HG02759 (cell line): ENCODE data around the gene SCG3.
"Not testable (repeated sequence)": the region's sequence is repeated elsewhere in the genome, so short reads cannot be mapped to it uniquely, and the experiment has no call there.

Source experiments
- ATAC-seq: cut with Tn5 transposase; IDR thresholded peaks from one replicate; pipeline ENCODE4 v1.9.1; 2021; ENCODE audit warnings: mild to moderate bottlenecking, moderate library complexity; ENCODE audit not compliant: unreplicated experiment

The SCG3 gene

DNA sequence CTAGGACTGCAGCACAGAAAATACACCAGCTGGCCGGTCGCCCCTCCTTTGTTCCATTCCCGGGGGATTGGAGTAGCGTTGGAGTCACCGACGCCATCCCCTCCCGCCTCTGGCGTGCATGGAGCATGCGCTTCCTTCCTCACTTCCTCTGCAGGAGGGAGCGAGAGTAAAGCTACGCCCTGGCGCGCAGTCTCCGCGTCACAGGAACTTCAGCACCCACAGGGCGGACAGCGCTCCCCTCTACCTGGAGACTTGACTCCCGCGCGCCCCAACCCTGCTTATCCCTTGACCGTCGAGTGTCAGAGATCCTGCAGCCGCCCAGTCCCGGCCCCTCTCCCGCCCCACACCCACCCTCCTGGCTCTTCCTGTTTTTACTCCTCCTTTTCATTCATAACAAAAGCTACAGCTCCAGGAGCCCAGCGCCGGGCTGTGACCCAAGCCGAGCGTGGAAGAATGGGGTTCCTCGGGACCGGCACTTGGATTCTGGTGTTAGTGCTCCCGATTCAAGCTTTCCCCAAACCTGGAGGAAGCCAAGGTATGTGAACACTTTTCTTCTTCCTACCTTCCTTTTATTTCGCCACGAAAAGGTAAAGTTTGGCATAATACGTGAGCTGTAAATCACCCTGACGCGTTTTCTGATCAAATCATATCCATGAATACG lies at the start of gene SCG3:
TSS of gene SCG3 (plus strand) at position 201 of the 661 bp plus-strand sequence. CDS start at position 454, 253 bp downstream.
- ATAC-seq, result no peak

DNA sequence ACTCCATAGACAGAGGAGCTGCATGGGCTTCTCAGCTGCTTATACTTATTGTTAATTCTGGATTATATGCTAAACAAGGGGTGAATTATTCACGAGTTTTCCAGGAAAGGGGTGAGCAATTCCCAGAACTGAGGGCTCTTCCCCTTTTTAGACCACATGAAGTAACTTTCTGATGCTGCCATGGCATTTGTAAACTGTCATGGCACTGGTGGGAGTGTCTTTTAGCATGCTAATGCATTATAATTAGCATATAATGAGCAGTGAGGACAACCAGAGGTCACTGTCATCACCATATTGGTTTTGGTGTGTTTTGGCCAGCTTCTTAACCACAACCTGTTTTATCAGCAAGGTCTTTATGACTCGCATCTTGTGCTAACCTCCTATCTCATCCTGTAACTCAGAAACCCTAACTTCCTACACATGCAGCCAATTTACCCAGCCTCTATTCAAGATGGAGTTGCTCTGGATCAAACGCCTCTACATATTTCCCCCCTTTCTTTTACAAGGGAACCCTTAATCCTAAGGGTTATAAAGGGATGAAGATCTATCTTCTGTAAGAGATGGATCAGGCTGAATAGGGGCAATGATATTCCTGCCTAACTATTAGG lies 46.6 kb upstream of the SCG3 start:
- ATAC-seq, result no peak

DNA sequence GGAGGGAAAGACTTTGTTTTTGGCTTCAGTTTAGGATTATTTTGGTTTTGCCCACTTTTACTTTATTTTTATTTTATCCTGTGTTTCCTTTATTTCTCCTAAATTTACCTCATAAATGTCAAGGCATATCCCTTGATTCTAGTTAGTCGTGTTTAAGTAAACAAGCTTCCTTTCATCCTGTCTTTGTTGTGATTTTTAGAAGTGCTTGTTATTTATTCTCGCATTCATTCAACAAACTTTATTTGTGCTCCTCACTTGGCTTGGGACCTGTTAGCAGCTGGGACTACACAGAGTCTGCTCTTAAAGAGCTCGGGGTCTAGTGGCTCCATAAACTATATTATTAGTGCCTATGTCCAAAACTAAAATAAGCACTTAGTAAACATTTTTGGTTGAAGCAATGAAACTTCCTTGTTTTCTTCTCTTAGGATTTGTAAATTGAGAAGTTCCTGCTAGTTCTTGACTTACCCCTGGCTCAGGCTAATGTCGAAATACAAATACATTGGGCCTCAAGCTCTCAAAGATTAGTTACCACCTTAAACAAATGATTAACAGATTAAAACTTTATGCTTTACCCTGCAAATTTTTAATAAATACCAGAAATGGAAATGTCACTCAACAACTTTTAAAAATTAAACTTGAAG lies 39.7 kb upstream of the SCG3 start:
- no peak for ATAC-seq

DNA sequence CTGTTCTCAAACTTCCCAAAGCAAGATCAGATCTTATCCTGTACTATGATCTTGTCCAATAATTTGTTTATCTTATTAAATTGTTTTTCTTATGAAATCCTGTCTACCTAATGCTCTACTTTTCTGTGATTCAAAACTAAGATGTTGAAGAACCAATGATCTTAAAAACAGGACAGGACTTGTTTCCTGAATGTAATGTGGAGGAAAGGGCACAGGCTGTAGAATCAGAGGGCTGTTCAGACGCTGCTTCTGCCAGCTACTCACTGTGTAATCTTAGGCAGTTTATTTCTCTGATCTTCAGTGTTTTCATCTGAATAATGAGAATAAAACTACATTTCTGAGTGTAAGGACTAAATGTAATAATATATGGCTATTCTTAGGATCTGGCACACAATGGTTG lies 38.6 kb upstream of the SCG3 start:
- no peak for ATAC-seq

DNA sequence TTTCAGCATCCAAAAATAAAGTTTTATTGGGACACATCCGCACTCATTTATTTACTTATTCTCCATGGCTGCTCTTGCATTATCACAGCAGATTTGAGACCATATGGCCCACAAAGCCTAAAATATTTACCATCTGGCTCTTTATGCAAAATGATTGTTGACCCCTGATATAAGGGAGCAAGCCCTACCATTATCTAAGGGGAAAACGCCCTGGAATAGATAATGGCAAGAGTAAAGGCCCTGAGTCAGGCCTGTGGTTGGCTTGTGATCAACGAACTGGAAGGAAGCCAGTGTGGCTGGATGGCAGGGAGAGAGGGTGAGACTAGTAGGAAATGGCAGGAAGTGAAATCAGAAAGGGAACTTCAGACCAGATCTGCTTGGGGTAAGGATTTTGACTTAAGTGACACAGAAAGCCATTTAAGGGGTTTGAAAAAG lies 34.2 kb upstream of the SCG3 start:
- ATAC-seq, result no peak

DNA sequence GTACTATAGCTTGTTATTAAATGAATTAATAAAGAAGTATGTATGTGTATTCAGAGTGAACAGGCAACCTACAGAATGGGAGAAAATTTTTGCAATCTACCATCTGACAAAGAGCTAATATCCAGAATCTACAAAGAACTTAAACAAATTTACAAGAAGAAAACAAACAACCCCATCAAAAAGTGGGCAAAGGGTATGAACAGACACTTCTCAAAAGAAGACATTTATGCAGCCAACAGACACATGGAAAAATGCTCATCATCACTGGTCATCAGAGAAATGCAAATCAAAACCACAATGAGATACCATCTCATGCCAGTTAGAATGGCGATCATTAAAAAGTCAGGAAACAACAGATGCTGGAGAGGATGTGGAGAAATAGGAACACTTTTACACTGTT lies 33.2 kb upstream of the SCG3 start:
- ATAC-seq, result not testable (repeated sequence)

DNA sequence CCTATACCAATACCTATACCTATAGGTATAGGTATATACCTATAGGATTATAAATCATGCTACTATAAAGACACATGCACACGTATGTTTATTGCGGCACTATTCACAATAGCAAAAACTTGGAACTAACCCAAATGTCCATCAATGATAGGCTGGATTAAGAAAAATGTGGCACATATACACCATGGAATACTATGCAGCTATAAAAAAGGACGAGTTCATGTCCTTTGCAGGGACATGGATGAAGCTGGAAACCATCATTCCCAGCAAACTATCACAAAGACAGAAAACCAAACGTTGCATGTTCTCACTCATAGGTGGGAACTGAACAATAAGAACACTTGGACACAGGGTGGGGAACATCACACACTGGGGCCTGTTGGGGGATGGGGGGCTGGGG lies 32.7 kb upstream of the SCG3 start:
- not testable (repeated sequence) for ATAC-seq

DNA sequence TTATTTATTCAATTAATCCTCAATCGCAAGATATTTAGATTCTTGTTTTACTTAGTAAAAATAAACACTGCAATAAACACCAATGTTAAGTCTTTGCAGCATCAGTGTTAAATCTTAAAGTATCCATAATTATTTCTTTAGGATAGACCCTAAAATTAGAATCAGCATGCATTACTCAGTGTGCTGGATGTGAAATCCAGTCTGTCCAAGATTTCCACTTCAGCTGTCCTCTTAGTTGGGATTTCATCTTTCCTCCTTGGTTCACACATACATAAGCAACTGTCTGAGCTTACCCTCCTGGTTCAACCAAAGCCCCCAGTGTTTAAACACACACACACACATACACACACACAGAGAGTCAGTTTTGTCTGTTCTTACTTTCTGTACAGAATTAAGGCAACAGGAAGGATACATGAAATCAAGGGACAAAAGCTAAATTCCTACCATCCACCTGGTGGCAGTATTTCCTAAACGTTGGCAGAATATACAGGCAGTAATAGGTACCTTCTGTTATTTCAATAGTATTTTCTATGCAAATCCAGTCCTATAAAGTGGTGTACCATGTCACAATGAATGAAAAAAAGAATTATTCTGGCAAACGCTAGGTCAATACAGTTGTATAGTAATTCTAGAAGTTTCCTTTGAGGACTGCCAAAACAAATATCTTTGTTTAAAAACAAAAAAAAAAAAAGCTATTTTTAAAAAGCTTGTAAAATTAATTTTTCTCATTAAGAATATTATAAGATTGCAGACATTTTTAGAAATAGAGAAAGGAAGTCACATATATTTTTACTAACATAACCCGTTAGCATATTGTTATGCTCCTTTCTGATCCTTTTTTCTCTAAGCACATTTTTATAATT lies 31.4 kb upstream of the SCG3 start:
- ATAC-seq, result peak; percentile 58

DNA sequence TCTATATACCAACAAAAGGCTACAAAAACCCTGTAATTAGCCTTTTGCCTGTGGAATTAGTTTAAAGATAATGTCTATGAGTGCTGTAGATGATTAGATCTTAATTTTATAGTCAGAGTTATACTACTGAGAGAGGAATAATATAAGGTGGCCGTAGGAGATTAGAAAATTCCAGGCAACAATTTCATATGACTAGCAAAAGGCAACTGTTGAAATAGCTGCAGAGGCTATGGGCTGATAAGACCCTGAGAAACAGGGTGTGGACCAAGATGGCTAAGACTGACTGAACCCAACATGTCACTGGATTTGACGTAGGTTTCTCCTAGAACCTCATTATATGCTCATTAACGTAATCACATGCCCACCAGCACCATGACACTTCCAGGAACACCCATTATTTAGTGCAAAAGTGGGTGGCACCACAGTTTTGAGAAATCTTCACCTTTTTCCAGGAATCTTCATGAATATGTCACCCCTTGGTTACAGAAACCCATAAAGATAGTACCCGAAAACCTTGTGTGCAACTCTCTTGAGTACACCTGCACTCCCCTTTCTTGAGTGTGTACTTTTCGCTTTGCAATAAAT lies 29.1 kb upstream of the SCG3 start:
- ATAC-seq, result no peak

DNA sequence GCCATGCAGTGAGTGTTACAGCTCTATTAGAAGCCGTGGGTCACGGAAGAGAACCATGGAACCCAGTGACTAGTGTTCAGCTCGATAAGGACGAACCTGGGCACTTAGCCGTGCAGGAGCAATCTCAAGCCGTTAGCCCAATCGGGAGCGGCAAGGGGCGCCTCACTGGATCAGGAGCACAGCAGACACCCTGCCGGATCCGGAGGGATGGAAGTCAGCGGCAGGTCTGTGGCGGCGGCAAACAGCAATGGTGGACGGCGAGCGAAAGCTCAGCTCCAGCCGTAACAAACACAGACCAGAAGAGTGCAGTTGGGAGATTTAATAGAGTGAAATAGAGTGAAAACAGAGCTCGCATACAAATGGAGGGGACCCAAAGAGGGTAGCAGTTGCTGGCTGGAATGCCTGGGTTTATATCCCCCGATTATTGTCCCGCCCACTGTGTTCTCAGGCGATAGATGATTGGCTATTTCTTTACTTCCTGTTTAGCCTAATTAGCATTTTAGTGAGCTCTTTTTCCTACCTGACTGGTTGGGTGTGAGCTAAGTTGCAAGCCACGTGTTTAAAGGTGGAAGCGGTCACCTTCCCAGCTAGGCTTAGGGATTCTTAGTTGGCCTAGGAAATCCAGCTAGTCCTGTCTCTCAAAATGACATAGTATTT lies 25.8 kb upstream of the SCG3 start:
- not testable (repeated sequence) for ATAC-seq

DNA sequence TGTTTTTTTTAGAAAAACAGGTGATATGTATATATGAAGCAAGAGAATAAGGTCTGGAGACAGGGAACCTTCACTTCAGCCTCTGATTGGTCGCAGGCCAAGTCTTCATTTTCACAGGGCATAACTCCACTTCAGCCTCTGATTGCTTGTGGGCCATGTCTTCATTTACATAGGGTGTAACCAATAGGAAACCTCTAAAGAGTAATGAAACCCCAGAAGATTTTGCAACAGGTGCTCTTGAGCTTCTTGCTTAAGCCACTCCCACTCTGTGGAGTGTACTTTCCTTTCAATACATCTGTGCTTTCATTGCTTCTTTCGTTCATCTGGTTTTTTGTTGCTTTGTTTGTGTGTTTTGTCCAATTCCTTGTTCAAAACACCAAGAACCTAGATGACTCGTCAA lies 22.6 kb upstream of the SCG3 start:
- no peak for ATAC-seq

DNA sequence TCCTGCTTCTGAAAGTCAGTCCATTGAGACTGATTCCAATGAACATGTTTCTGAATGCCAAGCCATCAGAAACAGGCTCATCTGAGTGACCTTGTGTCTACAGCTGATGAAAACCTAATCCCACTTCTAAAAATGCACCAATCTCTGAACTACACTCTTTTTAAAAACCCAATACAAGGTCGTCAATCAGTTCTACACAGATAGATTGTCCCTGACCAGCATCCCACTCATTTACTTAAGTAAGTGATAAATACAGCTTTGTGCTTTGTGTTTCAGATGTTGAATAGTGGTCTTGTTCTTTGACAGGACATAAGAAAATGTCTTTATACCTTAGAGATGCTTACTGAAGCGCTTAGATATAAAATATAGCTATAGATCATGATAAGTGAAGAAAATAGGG lies 20.2 kb upstream of the SCG3 start:
- no peak for ATAC-seq

DNA sequence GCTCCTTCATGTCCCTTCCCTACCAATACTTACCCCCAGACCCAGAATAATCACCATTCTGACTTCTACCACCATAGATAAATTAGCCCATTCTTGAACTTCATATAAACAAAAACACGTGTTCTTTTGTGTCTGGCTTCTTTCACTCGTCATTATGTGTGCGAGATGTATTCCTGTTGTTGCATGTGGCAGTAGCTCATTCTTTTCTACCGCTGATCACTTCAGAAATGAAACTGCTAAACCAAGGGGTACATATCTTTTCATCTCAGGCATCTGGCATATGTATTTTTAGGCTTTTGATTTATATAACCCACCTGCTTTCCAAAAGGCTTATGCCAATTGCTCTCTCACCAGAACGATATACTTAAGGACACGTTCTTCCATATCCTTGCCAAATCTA lies 13.8 kb upstream of the SCG3 start:
- no peak for ATAC-seq

DNA sequence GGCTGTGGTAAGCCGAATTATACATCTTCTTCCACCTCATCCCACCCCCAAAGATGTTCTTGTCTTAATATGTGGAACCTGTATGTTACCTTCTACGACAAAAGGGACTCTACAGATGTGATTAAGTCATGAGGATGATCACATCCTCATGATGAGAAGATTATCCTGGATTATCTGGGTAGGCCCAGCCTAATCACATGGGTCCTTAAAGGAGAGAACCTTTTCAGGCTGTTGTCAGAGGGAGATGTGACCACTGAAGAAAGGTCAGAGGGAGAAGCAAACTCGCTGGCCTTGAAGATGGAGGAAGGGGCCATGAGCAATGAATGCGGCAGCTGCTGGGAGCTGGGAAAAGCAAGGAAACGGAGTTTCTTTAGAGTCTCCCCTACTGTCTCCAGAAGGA lies 12.9 kb upstream of the SCG3 start:
- ATAC-seq, result no peak

DNA sequence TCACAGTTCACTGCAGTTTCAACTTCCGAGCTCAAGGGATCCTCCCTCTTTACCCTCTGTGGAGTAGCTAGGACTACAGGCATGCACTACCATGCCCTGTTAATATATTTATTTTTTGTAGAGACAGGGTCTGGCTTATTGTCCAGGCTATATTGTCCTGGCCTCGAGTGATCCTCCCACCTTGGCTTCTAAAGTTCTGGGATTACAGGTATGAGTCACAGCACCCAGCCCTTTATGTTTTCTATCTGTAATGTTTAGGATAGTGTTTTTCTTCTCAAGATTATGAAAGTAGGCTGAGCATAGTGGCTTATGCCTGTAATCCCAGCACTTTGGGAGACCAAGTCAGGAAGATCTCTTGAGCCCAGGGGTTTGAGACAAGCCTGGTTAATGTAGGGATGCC lies 11.9 kb upstream of the SCG3 start:
- no peak for ATAC-seq

DNA sequence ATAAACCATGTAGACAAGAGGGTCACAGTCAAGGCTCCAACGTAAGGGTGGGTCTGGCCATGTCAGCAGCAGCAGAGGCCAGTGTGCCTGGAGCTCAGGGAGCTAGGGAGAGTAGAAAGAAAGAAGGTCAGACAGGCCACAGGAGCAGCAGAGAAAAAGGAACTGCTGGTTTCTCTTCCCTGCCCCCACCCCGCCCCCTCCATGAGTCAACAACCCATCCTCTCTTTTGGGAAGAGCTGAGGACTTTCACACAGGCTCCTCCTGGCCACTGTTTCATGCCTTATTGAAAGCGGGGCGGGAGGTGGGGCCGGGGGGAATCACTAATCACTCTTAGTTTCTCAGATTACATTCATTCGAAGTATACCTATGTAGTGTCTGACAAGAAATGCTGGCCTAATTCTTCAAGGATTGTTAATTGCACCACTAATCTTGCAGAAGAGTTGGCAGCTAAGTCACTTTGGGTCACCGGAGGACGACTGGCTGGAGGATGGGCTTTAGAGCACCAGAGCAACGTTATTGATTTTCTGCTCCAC lies 9.1 kb upstream of the SCG3 start:
- no peak for ATAC-seq

DNA sequence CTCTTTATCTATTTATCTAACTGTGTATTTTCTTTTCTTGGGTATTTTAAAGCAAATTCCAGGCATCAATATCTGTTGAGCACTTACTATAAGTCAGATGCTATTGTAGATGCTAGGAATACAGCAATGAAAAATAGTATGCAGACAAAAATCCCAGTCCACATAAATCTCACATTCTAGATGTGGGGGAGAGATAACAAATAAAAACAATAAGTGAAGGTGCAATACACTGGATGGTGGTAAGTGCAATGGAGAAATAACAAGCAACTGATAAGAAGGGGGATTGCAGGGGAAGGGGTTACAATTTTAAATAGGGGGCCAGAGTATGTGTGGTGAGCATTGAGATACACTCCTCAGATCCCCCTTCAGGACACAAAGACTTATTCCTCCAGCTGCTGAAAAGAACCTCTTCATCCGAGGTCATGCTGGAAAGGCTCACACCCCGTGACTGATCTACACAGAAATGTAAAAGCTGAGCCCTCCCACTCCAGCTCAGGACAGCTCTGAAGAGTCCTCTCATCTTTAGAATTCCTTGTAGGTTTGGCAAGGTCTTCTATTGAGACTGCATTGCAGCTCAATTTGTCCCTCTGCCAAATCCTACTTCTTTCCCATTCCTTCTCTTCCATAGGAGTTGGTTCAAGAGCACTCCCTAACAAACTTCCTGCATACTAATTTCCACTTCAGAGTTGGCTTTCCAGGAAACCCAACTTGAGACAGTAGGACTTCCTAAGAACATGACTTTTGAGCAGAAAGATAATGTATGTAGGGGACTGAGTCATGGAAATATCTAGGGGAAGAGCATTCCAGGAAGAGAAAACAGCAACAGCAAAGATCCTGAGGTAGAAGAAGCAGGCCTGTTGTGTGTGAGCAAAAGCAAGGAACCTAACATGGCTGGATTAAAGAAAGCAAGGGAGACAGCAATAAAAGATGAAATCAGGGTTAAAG lies 8.1 kb upstream of the SCG3 start:
- ATAC-seq, result no peak

DNA sequence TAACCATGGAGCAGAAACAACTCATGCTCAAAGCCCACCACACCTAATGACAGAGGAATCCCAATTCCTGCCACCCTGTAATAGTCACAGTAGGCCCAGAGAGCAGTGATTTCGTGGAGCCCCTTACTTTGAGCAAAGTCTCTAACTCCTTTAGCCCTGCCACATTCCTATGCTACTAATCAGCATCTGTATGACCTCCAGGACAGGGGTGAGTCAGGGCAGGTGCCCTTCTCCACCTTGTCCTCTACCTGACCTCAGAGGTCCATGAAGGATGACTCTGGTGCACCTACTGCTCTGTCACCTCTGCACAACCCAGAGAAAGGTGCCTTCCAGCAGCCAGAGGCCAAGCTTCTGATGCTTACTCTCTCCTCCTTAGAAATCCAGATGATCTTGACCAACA lies 6.1 kb upstream of the SCG3 start:
- ATAC-seq, result no peak

DNA sequence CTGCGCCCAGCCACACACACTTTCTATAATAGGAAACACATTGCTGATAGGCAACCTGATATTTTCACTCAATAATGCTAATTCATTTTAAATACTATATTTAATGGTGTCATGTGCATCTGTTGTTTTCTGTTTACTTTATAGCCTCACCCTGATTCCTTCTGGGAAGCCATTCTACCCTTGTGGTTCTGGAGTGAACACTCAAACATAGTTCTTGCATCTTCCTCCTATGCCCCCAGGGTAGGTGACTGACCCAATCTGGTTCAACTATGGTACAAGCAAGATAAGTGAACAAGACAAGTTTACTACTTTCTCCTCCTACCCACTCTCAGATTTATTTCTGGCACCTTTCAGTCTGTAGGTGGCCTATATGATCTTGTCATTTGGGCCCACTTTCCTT lies 4.3 kb upstream of the SCG3 start:
- ATAC-seq, result no peak
